HG02610 (cell line): ENCODE data around the gene ITPKA.

Source experiments
- ATAC-seq: cut with Tn5 transposase; IDR thresholded peaks from one replicate; pipeline ENCODE4 v1.9.1; 2021; ENCODE audit warnings: mild to moderate bottlenecking, moderate library complexity; ENCODE audit not compliant: unreplicated experiment

The ITPKA gene

GRCh38 chr15:41489641-41490040, 4.0 kb upstream of the ITPKA start:
- no peak for ATAC-seq

- peak; percentile 44 for ATAC-seq
Measured at GRCh38 chr15:41490355-41490754, 3.3 kb upstream of the ITPKA start.

GRCh38 chr15:41491889-41492288, 1.8 kb upstream of the ITPKA start:
- ATAC-seq = no peak

GRCh38 chr15:41492597-41493204, 973 bp upstream of the ITPKA start:
- no peak for ATAC-seq

GRCh38 chr15:41493902-41494189, 172 bp downstream of the ITPKA start:
- ATAC-seq = no peak

GRCh38 chr15:41494190-41494921, 682 bp downstream of the ITPKA start:
- ATAC-seq = peak; percentile 10

- ATAC-seq = no peak
Measured at GRCh38 chr15:41494922-41495735, 1.5 kb downstream of the ITPKA start.

- ATAC-seq = no peak
Measured at GRCh38 chr15:41495736-41496599, 2.3 kb downstream of the ITPKA start.

- ATAC-seq = no peak
Measured at GRCh38 chr15:41498657-41499056, 5.0 kb downstream of the ITPKA start.

- ATAC-seq = no peak
Measured at GRCh38 chr15:41499109-41499851, 5.6 kb downstream of the ITPKA start.

- ATAC-seq = no peak
Measured at GRCh38 chr15:41501191-41501917, 7.7 kb downstream of the ITPKA start.

- ATAC-seq = no peak
Measured at GRCh38 chr15:41501931-41502794, 8.5 kb downstream of the ITPKA start.

- ATAC-seq = no peak
Measured at GRCh38 chr15:41502795-41503668, 9.4 kb downstream of the ITPKA start.

GRCh38 chr15:41503669-41504010, 10.0 kb downstream of the ITPKA start:
- no peak for ATAC-seq

- no peak for ATAC-seq
Measured at GRCh38 chr15:41504751-41505492, 11.2 kb downstream of the ITPKA start.

- no peak for ATAC-seq
Measured at GRCh38 chr15:41505776-41506175, 12.1 kb downstream of the ITPKA start.

- no peak for ATAC-seq
Measured at GRCh38 chr15:41506796-41507341, 13.2 kb downstream of the ITPKA start.
